HG02642 (cell line): ENCODE measurements around the gene BHLHE40.

Source experiments
- ATAC-seq: cut with Tn5 transposase; IDR thresholded peaks from one replicate; pipeline ENCODE4 v1.9.1; 2021; ENCODE audit warnings: mild to moderate bottlenecking; ENCODE audit not compliant: unreplicated experiment, poor library complexity

BHLHE40 gene

GRCh38 chr3:4996771-4997291 is 17.6 kb downstream of the BHLHE40 start:
- ATAC-seq, result no peak

DNA sequence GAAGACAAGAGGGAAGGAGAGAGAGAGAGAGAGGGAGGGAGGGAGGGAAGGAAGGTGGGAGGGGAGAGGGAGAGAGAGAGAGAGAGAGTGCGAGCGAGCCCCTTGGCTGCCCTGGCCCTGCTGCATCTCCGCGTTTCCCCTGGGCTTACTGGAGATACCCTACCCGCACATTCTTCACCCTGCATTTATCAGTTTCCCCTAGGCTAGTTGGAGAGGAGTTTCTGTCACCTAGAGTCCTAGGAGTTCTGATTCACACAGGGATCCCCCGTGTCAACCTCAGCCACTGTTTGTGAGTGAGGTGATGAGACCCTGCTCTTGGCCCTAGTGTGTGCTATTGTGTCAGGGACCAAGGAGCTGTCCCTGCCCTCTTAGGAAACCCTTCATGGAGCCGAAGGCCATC is 18.7 kb downstream of the BHLHE40 start:
- no peak for ATAC-seq

DNA sequence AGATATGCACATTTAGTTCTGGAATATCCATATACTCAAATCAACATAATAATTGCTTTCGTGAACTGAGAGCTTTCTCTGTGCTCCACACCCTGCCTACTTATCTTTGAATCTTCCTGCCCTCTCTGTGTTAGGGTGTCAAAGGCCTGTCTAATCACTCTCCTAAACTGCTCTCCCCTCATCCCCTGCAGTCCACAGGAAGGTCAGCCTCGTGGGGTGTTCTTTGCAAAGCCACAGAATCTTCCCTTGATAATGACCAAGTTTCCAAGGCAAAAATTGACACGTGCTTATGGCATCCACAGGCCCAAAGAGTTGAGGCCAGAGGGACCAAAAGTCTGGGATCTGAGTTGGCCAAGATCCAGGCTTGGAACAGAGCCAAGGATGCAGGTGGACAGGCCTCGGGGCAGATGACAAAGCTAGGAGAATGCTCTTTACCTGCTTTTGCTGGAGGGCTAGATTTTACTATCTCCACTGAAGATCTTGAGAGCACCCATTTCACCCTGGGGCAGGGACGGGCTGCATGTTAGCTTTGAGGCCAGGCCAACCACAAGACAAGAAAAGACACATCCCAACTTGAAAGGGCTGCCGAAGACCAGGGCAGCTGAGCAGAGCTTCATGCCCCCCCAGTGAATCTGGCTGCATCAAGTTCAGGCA is 20.4 kb downstream of the BHLHE40 start:
- ATAC-seq, result no peak

- ATAC-seq, result no peak
These were observed 21.9 kb downstream of the BHLHE40 start for GRCh38 chr3:5001135-5001534.

DNA sequence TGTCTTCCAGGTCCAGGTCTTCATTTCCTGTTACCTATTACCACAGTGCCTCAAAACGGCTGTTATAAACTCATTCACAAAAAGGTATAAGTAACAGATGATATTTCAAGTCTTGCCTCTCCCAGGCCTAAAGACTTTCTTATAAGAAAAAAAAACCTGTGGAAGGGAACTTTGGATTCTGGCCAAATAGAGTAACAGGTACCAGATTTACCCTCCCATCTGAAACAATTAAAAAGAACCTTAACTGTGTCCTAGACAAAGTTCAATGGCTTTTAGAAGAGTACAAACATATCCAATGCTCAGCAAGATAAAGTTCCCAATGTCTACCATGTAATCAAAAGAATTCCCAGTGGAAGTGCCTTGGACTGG is 22.6 kb downstream of the BHLHE40 start:
- ATAC-seq, result no peak

- no peak for ATAC-seq
These were observed 23.1 kb downstream of the BHLHE40 start for GRCh38 chr3:5002174-5002870.

- ATAC-seq, result no peak
These were observed 23.6 kb downstream of the BHLHE40 start for GRCh38 chr3:5002871-5003247.

DNA sequence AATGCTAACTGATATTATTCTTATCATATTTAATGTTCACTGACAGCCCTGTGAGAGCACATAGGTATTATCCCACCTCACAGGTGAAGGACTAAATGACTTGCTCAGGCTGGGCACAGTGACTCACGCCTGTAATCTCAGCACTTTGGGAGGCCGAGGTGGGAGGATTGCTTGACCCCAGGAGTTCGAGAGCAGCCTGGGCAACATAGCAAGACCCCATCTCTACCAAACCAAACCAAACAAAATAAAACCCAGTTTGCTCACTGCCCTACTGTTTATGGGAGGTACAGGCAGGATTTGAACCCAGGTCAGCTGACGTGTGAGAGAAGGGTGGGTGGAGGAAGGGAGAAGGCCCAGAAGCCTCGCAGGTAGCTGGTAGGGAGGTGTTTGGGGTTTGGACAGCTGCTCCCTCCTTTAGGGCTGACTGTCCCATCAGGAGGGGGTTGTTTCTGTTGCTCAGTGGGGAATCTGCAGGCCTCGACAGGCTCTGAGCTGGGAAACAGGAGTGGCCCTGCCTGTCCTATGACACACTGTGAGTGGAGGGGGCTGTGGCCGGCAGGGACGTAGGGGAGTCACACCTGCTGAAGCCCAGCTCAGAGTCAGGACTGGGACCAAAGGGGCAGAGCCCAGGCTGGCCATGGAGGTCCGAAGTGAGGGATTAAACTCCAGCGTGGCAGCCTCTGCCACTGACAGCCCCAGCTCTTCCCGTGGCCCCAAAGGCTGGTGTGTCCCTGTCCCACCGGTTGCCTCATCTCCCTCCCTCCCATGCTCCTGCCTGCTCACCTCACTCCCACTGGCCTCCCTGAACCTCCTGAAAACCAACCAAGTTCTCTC is 25.3 kb downstream of the BHLHE40 start:
- no peak for ATAC-seq

DNA sequence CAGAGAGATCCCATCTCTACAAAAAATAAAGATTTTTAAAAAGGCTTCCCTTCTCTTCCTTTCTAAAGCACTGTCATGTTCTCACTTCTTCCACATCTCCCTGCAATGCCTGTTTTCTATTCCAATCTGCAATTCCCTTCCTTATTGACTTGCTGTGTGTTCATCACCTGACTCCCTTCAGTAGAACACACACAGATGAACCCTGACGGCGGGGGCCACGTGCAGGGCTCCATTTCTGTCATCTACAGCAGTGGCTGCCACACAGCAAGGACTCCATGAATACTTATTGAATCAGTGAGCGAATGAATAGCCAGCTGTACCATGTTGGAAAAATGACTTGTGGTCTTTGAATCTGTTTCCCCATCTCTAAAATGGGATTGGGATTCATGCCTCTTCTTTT is 26.1 kb downstream of the BHLHE40 start:
- ATAC-seq, result no peak

- peak; percentile 77 for ATAC-seq
These were observed 27.5 kb downstream of the BHLHE40 start for GRCh38 chr3:5006755-5007202.

DNA sequence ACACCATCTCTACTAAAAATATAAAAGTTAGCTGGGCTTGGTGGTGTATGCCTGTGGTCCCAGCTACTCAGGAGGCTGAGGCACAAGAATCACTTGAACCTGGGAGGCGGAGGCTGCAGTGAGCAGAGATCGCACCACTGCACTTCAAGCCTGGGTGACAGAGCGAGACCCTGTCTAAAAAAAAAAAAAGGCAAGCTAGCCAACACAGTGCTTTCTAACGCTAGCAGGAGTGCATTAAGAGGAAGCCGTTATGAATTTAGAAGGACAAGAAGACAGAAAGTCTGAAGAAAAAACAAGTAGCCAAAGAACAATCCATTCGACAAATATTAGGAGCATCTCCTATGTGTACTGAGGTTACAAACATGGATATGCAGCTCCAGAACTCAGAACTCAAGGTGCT is 28.6 kb downstream of the BHLHE40 start:
- no peak for ATAC-seq

GRCh38 chr3:5009506-5010109 is 30.4 kb downstream of the BHLHE40 start:
- no peak for ATAC-seq

DNA sequence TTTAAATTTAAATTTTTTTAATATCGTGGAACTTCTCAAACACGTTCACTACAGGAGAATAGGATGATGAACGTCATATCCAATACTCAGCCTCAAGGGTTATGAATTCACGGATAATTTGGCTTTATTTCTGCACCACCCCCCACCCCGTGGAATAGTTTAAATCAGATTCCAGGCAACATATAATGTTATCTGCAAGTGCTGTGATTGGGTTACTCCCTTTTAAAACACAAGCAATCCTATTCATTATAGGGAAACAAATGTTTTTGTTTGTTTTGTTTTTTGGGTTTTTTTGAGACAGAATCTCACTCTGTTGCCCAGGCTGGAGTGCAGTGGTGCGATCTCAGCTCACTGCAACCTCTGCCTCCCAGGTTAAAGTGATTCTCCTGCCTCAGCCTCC is 30.9 kb downstream of the BHLHE40 start:
- ATAC-seq, result no peak

GRCh38 chr3:5010706-5011554 is 31.7 kb downstream of the BHLHE40 start:
- no peak for ATAC-seq

- peak; percentile 57 for ATAC-seq
These were observed 32.5 kb downstream of the BHLHE40 start for GRCh38 chr3:5011555-5012256.

DNA sequence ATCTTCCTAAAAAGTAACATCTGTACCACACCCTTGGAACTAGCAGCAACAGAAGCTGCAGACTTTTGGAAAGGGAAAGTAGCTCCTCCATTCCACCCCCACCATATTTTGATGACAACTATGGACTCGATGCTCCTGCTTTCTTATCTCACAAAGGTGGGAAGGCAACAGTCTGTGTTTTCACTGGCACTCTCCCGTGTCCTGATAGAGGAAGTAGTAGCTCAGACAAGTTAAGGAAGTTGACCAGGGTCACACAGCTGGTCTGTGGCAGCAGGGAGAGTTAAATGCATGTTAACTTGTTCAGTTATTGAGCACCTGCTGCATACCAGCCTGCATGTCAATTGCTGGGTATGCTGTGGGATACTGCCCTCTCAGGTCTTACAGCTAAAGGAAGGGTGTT is 33.1 kb downstream of the BHLHE40 start:
- ATAC-seq, result no peak

- ATAC-seq, result no peak
These were observed 34.0 kb downstream of the BHLHE40 start for GRCh38 chr3:5013021-5013906.

GRCh38 chr3:5014391-5014790 is 35.2 kb downstream of the BHLHE40 start:
- ATAC-seq, result no peak
